GM23248 (cell line): ENCODE measurements around the gene GIN1. TPM values are rescaled to one million over a fixed set of nuclear protein-coding genes. Genes with fewer than 3 reads are reported as not detected.

Experiments
- DNase-seq: peaks from one replicate; pipeline ENCODE4 v3.0.0-alpha.2; 2015
- H2AFZ ChIP-seq: fragments of 200-600 bp; sonication (generic); 2 replicates; pipeline ENCODE4 v1.6.1; 2016; ENCODE audit warnings: antibody characterized with exemption
- H3F3A ChIP-seq: fragments of 200-600 bp; sonication (generic); 2 replicates; pipeline ENCODE4 v1.6.1; 2016; ENCODE audit warnings: mild to moderate bottlenecking, antibody characterized with exemption, mixed run types; ENCODE audit not compliant: insufficient read depth
- H3K27ac ChIP-seq: fragments of 200-600 bp; sonication (generic); 2 replicates; pipeline ENCODE4 v1.5.1; 2016; ENCODE audit warnings: mild to moderate bottlenecking
- H3K27me3 ChIP-seq: fragments of 200-600 bp; sonication (generic); replicated peaks from 2 replicates; pipeline ENCODE4 v1.6.1; 2016; ENCODE audit warnings: mild to moderate bottlenecking; ENCODE audit not compliant: insufficient read depth
- H3K36me3 ChIP-seq: fragments of 200-600 bp; sonication (generic); 2 replicates; pipeline ENCODE4 v1.6.1; 2016; ENCODE audit warnings: low read depth, mild to moderate bottlenecking
- H3K4me1 ChIP-seq: fragments of 200-600 bp; sonication (generic); 2 replicates; pipeline ENCODE4 v1.6.1; 2016; ENCODE audit warnings: mild to moderate bottlenecking; ENCODE audit not compliant: insufficient read depth
- H3K4me2 ChIP-seq: fragments of 200-600 bp; sonication (generic); one replicate; pipeline ENCODE4 v1.6.1; 2016; ENCODE audit warnings: mild to moderate bottlenecking; ENCODE audit not compliant: unreplicated experiment
- H3K4me3 ChIP-seq: fragments of 200-600 bp; sonication (generic); 2 replicates; pipeline ENCODE4 v1.5.1; 2016; ENCODE audit warnings: mild to moderate bottlenecking
- H3K79me2 ChIP-seq: fragments of 200-600 bp; sonication (generic); 2 replicates; pipeline ENCODE4 v1.6.1; 2016; ENCODE audit warnings: mild to moderate bottlenecking; ENCODE audit not compliant: insufficient read depth
- H3K9ac ChIP-seq: fragments of 200-600 bp; sonication (generic); 2 replicates; pipeline ENCODE4 v1.6.1; 2016; ENCODE audit warnings: mild to moderate bottlenecking
- H3K9me2 ChIP-seq: fragments of 200-600 bp; sonication (generic); 2 replicates; pipeline ENCODE4 v1.6.1; 2016; ENCODE audit warnings: mixed run types, mild to moderate bottlenecking, moderate library complexity; ENCODE audit not compliant: insufficient read depth
- H3K9me3 ChIP-seq: fragments of 200-600 bp; sonication (generic); one replicate; pipeline ENCODE4 v1.6.1; 2017; ENCODE audit warnings: low read depth
- H4K20me1 ChIP-seq: fragments of 200-600 bp; sonication (generic); 2 replicates; pipeline ENCODE4 v1.6.0; 2016; ENCODE audit not compliant: insufficient read depth
- EZH2 ChIP-seq: fragments of 200-600 bp; sonication (generic); IDR thresholded peaks from 2 replicates; pipeline ENCODE4 v1.6.1; 2018; ENCODE audit warnings: antibody characterized with exemption, mild to moderate bottlenecking; ENCODE audit not compliant: insufficient read depth, poor library complexity, severe bottlenecking
- EZH2phosphoT487 ChIP-seq: fragments of 200-600 bp; sonication (generic); IDR thresholded peaks from 2 replicates; pipeline ENCODE4 v1.6.1; 2018; ENCODE audit warnings: antibody characterized with exemption, moderate library complexity, mild to moderate bottlenecking, low read depth; ENCODE audit not compliant: insufficient read depth
- WGBS, 2 experiments: methylation state at CpG; one replicate each; pipeline ENCODE4 v1.1.6; 2015 to 2017; ENCODE audit warnings: low lambda C conversion rate in 2 of 2, low coverage in 1 of 2; ENCODE audit errors: missing lambda C conversion rate in 2 of 2; 5-methylcytosine and 5-hydroxymethylcytosine counted together
- in situ Hi-C: fragments of 300-500 bp; cut with MboI; formaldehyde crosslinking; loops from 2 replicates; pipeline ENCODE4 v1.15.0; 2020
- polyA plus RNA-seq: library from polyadenylated mRNA; unstranded; fragments of >200 nt; fragmentation: Nextera tagmentation; extraction: Ambion mirVana; gene quantifications from 2 replicates; pipeline ENCODE4 v1.2.1, GENCODE V29; 2016
- total RNA-seq: library from RNA; depleted of rRNA; stranded (reverse); fragments of >200 nt; shearing (Covaris generic); gene quantifications from 2 replicates; pipeline ENCODE4 v1.2.3, GENCODE V29; 2014

GIN1 gene
- total and polyA plus RNA-seq, 2 experiments from 2014 or later, result 2.1 to 5.8 TPM

DNA sequence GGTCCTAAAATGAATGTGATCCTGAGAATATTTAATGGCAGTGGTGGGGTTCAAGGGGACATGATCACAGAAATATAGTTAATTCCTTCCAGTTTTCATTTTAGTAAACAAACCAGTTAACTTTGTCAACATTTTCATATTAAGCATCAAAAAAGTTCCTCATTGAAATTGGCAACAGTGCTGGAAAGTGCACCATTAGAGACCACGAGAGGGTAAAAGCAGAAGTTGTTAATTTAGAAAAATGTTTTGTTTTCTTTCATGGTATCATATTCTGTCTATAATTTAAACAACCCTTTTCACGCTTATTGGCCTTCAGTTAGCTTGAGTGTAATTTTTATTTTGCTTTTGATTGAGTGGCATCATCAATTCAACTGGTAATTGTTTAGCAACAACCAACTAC, 11.9 kb downstream of the GIN1 start:
- in situ Hi-C loops, result no loop called here
- Histone ChIP-seq H2AFZ (no peak overlapping the region), H3K9me3 (no peaks in the 10 kb centered on the region), H3F3A (no peaks in the 10 kb centered on the region), H3K9ac (no peak overlapping the region), H3K4me1 (no peaks in the 10 kb centered on the region), H3K36me3 (no peaks in the 10 kb centered on the region; the same call in 1 of the 2 replicates), H3K27ac (no peak overlapping the region), H3K4me3 (no peak overlapping the region), H3K9me2 (no peaks in the 10 kb centered on the region; the same call in 1 of the 2 replicates), H4K20me1 (no peaks in the 10 kb centered on the region), H3K79me2 (peaks cover 40% of the 10 kb centered on the region), H3K4me2 (no peak overlapping the region), H3K27me3 (no peaks in the 10 kb centered on the region)
- TF ChIP-seq EZH2 (no peak), EZH2phosphoT487 (no peak)
- 81 to 90% methylated on average over 2 of the region's 2 CpGs for WGBS, 2 experiments
- no peak for DNase-seq

DNA sequence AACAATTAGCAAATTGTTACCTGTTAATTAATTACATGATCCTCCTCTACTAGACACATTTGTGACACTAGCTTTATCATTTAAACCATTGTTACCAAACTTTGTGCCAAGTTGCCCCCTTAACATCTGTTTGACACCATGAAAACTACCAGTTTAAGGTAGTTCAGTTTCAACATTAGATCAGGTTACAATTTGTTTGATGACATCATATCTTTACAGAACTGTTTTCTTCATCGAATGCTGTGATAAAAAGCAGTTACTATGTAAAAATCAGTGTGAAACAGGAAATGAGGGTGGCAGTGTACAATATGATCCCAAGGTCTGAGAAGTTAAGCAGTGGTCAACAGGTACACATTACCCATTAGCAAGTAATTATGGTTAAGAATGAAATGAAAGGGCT, 17.7 kb downstream of the GIN1 start:
- TF ChIP-seq EZH2phosphoT487 (no peak), EZH2 (no peak)
- Histone ChIP-seq H3K36me3 (no peaks in the 10 kb centered on the region; the same call in 1 of the 2 replicates), H3K9ac (no peak overlapping the region), H3K4me1 (no peaks in the 10 kb centered on the region), H3K27me3 (no peaks in the 10 kb centered on the region), H3K9me2 (no peaks in the 10 kb centered on the region), H3K79me2 (no peaks in the 10 kb centered on the region), H3F3A (no peaks in the 10 kb centered on the region), H3K4me2 (no peak overlapping the region), H2AFZ (no peak overlapping the region), H3K9me3 (no peaks in the 10 kb centered on the region), H3K27ac (no peak overlapping the region), H4K20me1 (no peaks in the 10 kb centered on the region), H3K4me3 (no peak overlapping the region)
- WGBS, 2 experiments, result 98 to 100% methylated on average over 1 of the region's 1 CpG
- no peak for DNase-seq
- in situ Hi-C loops, result no loop called here

DNA sequence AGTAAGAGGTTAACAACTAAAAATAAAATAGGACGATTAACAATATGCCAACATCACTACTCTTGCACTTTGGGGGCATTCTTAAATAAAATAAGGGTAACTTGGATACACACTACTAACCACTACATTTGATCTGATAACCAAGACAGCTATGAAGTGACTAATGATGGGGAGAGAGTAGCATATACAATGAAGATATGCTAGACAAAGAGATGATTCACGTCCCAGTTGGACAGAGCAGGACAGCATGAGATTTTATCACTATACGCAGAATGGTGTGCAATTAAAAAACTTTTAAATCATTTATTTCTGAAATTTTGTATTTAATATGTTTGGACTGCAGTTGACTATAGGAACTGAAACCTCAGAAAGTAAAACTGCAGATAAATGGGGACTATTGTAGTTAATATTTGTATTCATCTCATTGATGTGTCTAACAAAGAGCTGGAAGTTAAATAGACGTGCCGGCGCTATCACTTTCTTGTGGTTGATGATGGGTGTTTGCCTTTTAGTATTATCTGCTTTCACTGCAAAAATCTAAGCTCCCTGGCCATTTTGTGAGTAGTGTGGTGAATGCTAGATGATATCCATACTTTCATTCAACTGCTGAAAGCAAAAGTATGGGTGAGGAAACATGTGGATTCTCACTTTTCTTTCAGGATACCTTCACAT, 18.7 kb downstream of the GIN1 start:
- no peak for DNase-seq
- H3K27ac ChIP-seq, result no peak overlapping the region
- in situ Hi-C loops, result no loop called here
- no peaks in the 10 kb centered on the region for H3K27me3 ChIP-seq
- H3K9ac ChIP-seq, result no peak overlapping the region
- no peaks in the 10 kb centered on the region for H3F3A ChIP-seq
- no peak overlapping the region for H3K4me3 ChIP-seq
- H3K36me3 ChIP-seq, result no peaks in the 10 kb centered on the region; the same call in 1 of the 2 replicates
- no peaks in the 10 kb centered on the region for H3K4me1 ChIP-seq
- no peak overlapping the region for H3K4me2 ChIP-seq
- H3K9me2 ChIP-seq, result no peaks in the 10 kb centered on the region
- 95 to 96% methylated on average over 6 of the region's 6 CpGs for WGBS, 2 experiments
- H2AFZ ChIP-seq, result no peak overlapping the region
- no peaks in the 10 kb centered on the region for H3K9me3 ChIP-seq
- H4K20me1 ChIP-seq, result no peaks in the 10 kb centered on the region
- H3K79me2 ChIP-seq, result no peaks in the 10 kb centered on the region
- TF ChIP-seq EZH2 (no peak), EZH2phosphoT487 (no peak)

DNA sequence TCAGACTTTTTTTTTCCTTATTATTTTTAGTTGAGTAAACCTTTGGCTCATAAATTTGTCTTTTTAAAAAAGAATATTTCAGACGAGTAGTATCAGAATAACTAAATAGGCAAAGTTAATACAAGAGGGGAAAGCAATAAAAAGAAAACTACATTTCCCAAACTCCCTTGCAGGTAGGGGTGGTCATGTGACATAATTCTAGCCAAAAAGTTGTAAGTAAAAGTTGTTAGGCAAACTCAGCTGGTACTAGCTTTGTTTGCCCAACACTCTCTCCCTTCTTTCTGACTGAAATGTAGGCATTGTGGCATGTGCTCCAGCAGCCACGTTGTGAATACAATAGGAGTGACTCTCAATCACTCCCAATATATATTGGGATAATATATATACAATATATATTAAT, 20.9 kb downstream of the GIN1 start:
- in situ Hi-C loops, result no loop called here
- Histone ChIP-seq H3K4me3 (no peak overlapping the region), H3K79me2 (no peaks in the 10 kb centered on the region), H3K4me2 (no peak overlapping the region), H3K9me3 (no peaks in the 10 kb centered on the region), H4K20me1 (no peaks in the 10 kb centered on the region), H2AFZ (no peak overlapping the region), H3K4me1 (no peaks in the 10 kb centered on the region), H3K9ac (no peak overlapping the region), H3K27me3 (no peaks in the 10 kb centered on the region), H3K9me2 (no peaks in the 10 kb centered on the region), H3K36me3 (0 out of 2 replicates have a peak, but pooled peaks cover 1% of the 10 kb centered on the region), H3K27ac (no peak overlapping the region), H3F3A (no peaks in the 10 kb centered on the region)
- WGBS, 2 experiments, result 55 to 71% methylated on average over 2 of the region's 2 CpGs
- DNase-seq, result peak; percentile 4
- TF ChIP-seq EZH2 (no peak), EZH2phosphoT487 (no peak)

DNA sequence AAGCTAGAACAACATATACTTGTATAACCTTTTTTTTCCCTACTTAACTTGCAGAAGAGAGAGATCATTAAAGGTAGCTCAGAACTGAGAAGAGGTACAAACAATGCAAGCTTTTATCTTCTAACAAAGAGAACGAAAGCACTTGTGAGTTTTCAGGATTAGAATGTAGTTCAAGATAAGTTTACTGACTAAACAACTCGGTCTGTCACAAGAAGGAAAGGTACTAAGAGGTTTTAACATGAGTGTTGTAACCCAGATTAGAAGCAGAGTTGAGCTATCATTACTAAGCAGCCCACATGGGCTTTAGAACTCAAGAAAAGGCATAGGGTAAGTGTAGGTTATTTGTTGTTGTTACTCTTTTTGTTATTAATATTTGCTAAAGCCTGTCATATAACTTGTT, 25.2 kb downstream of the GIN1 start:
- no peaks in the 10 kb centered on the region for H3F3A ChIP-seq
- H3K9me2 ChIP-seq, result no peaks in the 10 kb centered on the region
- no peaks in the 10 kb centered on the region for H3K9me3 ChIP-seq
- H3K9ac ChIP-seq, result no peak overlapping the region
- H3K4me2 ChIP-seq, result no peak overlapping the region
- no peaks in the 10 kb centered on the region for H4K20me1 ChIP-seq
- H3K27me3 ChIP-seq, result no peaks in the 10 kb centered on the region
- no peak overlapping the region for H3K4me3 ChIP-seq
- in situ Hi-C loops, result no loop called here
- 90 to 93% methylated on average over 2 of the region's 2 CpGs for WGBS, 2 experiments
- H2AFZ ChIP-seq, result no peak overlapping the region
- H3K4me1 ChIP-seq, result no peaks in the 10 kb centered on the region
- no peak overlapping the region for H3K27ac ChIP-seq
- no peak for TF ChIP-seq EZH2phosphoT487
- TF ChIP-seq EZH2, result no peak
- DNase-seq, result no peak
- 0 out of 2 replicates have a peak, but pooled peaks cover 6% of the 10 kb centered on the region for H3K36me3 ChIP-seq
- no peaks in the 10 kb centered on the region for H3K79me2 ChIP-seq
